Keratinocyte (primary cell): ENCODE data around the gene MED27. TPM values are rescaled to one million over a fixed set of nuclear protein-coding genes. Genes with fewer than 3 reads are reported as not detected.

ENCODE experiments used
- DNase-seq: peaks from one replicate; pipeline ENCODE4 v3.0.0-alpha.2; 2011; ENCODE audit warnings: low read depth, missing footprints, low spot score
- FAIRE-seq: peaks from 2 replicates; lab custom pipeline; 2011; peaks lifted over from hg19 to GRCh38; lab: Jason Lieb, UNC
- H2AFZ ChIP-seq: 2 replicates; pipeline ENCODE4 v1.6.0; 2012; ENCODE audit warnings: low read length, control low read depth, inconsistent platforms; ENCODE audit not compliant: control insufficient read depth
- H3K27ac ChIP-seq: 2 replicates; pipeline ENCODE4 v1.5.1; 2011; ENCODE audit warnings: low read length; ENCODE audit not compliant: control insufficient read depth, insufficient read depth
- H3K27me3 ChIP-seq: 3 replicates; pipeline ENCODE4 v1.6.0; 2011; ENCODE audit warnings: low read length; ENCODE audit not compliant: control insufficient read depth, insufficient read depth; ENCODE audit errors: extremely low read depth
- H3K36me3 ChIP-seq, 2 experiments: 2 replicates in 1 of 2; 3 replicates in 1 of 2; pipeline ENCODE4 v1.5.1; 2011; ENCODE audit warnings: low read length in 2 of 2, mild to moderate bottlenecking in 1 of 2; ENCODE audit not compliant: control insufficient read depth in 2 of 2, insufficient read depth in 2 of 2; ENCODE audit errors: extremely low read depth in 1 of 2
- H3K4me1 ChIP-seq: 3 replicates; pipeline ENCODE4 v1.5.1; 2011; ENCODE audit warnings: low read length; ENCODE audit not compliant: control insufficient read depth, insufficient read depth; ENCODE audit errors: extremely low read depth
- H3K4me2 ChIP-seq: 3 replicates; pipeline ENCODE4 v1.6.0; 2011; ENCODE audit warnings: low read depth, low read length; ENCODE audit not compliant: control insufficient read depth, insufficient read depth; ENCODE audit errors: extremely low read depth
- H3K4me3 ChIP-seq, 3 experiments: fragments of 200-600 bp in 1 of 3; sonication (generic) in 1 of 3; 2 replicates in 2 of 3; 3 replicates in 1 of 3; pipeline ENCODE4 v1.5.1; 2011 to 2016; ENCODE audit warnings: low read length in 3 of 3, mild to moderate bottlenecking in 3 of 3, control low read depth in 2 of 3, inconsistent platforms in 1 of 3, low read depth in 1 of 3, mixed read lengths in 1 of 3, mixed run types in 1 of 3, moderate library complexity in 1 of 3; ENCODE audit not compliant: control insufficient read depth in 2 of 3, insufficient read depth in 2 of 3; ENCODE audit errors: extremely low read depth in 1 of 3
- H3K79me2 ChIP-seq: 2 replicates; pipeline ENCODE4 v1.6.0; 2012; ENCODE audit warnings: low read length; ENCODE audit not compliant: control insufficient read depth, insufficient read depth
- H3K9ac ChIP-seq: 3 replicates; pipeline ENCODE4 v1.6.0; 2011; ENCODE audit warnings: low read length; ENCODE audit not compliant: control insufficient read depth, insufficient read depth; ENCODE audit errors: extremely low read depth
- H3K9me1 ChIP-seq: 3 replicates; pipeline ENCODE4 v1.6.0; 2011; ENCODE audit warnings: low read length; ENCODE audit not compliant: control insufficient read depth, insufficient read depth; ENCODE audit errors: extremely low read depth
- H3K9me3 ChIP-seq: 2 replicates; pipeline ENCODE4 v1.5.1; 2012; ENCODE audit warnings: low read depth, low read length; ENCODE audit not compliant: control insufficient read depth
- H4K20me1 ChIP-seq: 3 replicates; pipeline ENCODE4 v1.6.0; 2011; ENCODE audit warnings: low read length; ENCODE audit not compliant: control insufficient read depth, insufficient read depth; ENCODE audit errors: extremely low read depth
- CTCF ChIP-seq, 3 experiments: IDR thresholded peaks in 1 of 3; conservative IDR thresholded peaks in 1 of 3; optimal IDR thresholded peaks in 1 of 3; 2 replicates in 2 of 3; 3 replicates in 1 of 3; pipeline versions ENCODE3 to v1.5.1; 2011; ENCODE audit warnings: low read length in 3 of 3, mild to moderate bottlenecking in 3 of 3, moderate library complexity in 2 of 3, control low read depth in 1 of 3, inconsistent platforms in 1 of 3; ENCODE audit not compliant: insufficient read depth in 2 of 3; ENCODE audit errors: extremely low read depth in 1 of 3
- EZH2 ChIP-seq: IDR thresholded peaks from one replicate; pipeline ENCODE4 v1.6.1; 2012; ENCODE audit warnings: inconsistent platforms, mild to moderate bottlenecking, low read length, moderate library complexity
- dilution Hi-C: fragments of 300-500 bp; cut with MboI; formaldehyde crosslinking; loops from one replicate; pipeline ENCODE4 v1.7.0; 2020; ENCODE audit warnings: low sequenced_read_pairs; ENCODE audit not compliant: extremely low pct_ligation_motif_present
- polyA plus RNA-seq, 5 experiments: library from polyadenylated mRNA; depleted of rRNA in 3 of 5; stranded (reverse) in 3 of 5; stranded (forward) in 1 of 5; unstranded in 1 of 5; fragments of >200 nt; gene quantifications; 1 replicate in 1 of 5; 2 replicates in 3 of 5; 3 replicates in 1 of 5; pipeline versions ENCODE4 v1.2.1 to v1.2.3, GENCODE V29; 2011 to 2012; ENCODE audit warnings: missing spikeins in 2 of 5, low read depth in 1 of 5, low replicate concordance in 1 of 5

MED27 gene
- polyA plus RNA-seq, 1 donor (not counting 4 experiments of a cell fraction or from before 2014, with no cell fraction given), result 39.0 TPM

DNA sequence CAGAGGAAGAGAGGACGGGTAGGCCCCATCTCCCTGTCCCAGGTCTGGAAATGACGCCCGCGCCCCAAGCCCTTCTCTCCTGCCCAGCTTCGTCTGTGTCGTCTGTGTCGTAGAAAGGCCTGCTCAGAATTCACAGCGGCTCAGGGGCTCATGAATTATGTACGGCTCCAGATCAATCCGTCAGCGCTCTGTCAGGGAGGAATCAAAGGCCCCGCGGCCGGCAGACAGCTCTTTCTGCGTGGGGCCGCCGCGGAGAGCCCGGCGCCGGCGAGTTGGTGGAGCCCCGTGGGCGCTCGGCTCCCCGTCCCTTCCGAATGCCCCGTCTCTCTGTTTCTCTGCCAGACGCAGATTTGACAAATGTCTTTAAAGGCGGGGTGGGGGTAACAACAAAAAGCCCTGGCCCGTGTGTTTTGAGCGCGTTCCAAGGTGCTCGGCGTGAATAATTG lies 255.9 kb downstream of the MED27 start:
- TF ChIP-seq EZH2 (no peak), CTCF (optimal IDR thresholded peaks at IDR 0.05 in 1 of 3, IDR thresholded peaks at IDR 0.05 in 1 of 3, conservative IDR thresholded peaks at IDR 0.05 in 1 of 3; ENCODE audit: extremely low read depth in 1 of 3, insufficient read depth in 2 of 3, low read length in 3 of 3) (no peak)

GRCh38 chr9:131818089-131818488 lies 261.6 kb downstream of the MED27 start:
- FAIRE-seq (no peak), DNase-seq (no peak)
- no peak overlapping the region for H3K27ac ChIP-seq
- no peaks in the 10 kb centered on the region for H3K79me2 ChIP-seq
- dilution Hi-C loops, result loop anchor here (25.0 kb wide), 1 partner anchor 344 kb away; the partner anchor contains the start of gene NTNG2
- no peak overlapping the region for H3K9ac ChIP-seq
- no peaks in the 10 kb centered on the region for H3K36me3 ChIP-seq
- H3K4me1 ChIP-seq, result no peaks in the 10 kb centered on the region
- H2AFZ ChIP-seq, result no peak overlapping the region
- H3K4me3 ChIP-seq, result no peak overlapping the region
- H3K4me2 ChIP-seq, result no peak overlapping the region
- H3K9me3 ChIP-seq, result no peaks in the 10 kb centered on the region
- no peaks in the 10 kb centered on the region for H4K20me1 ChIP-seq
- no peaks in the 10 kb centered on the region for H3K9me1 ChIP-seq
- no peak for TF ChIP-seq CTCF (optimal IDR thresholded peaks at IDR 0.05 in 1 of 3, IDR thresholded peaks at IDR 0.05 in 1 of 3, conservative IDR thresholded peaks at IDR 0.05 in 1 of 3; ENCODE audit: extremely low read depth in 1 of 3, insufficient read depth in 2 of 3, low read length in 3 of 3)
- TF ChIP-seq EZH2, result no peak
- H3K27me3 ChIP-seq, result peaks cover 28% of the 10 kb centered on the region

More for the DNA sequence above, 255.9 kb downstream of the MED27 start:
- Histone ChIP-seq H3K9me1 (no peaks in the 10 kb centered on the region), H3K27ac (no peak overlapping the region), H4K20me1 (no peaks in the 10 kb centered on the region), H3K36me3 (no peaks in the 10 kb centered on the region), H2AFZ (no peak overlapping the region), H3K9me3 (no peaks in the 10 kb centered on the region), H3K4me2 (no peak overlapping the region), H3K4me1 (peaks cover 6% of the 10 kb centered on the region), H3K79me2 (no peaks in the 10 kb centered on the region), H3K4me3 (no peak overlapping the region), H3K27me3 (peaks cover 27% of the 10 kb centered on the region), H3K9ac (no peak overlapping the region)
- FAIRE-seq (no peak), DNase-seq (no peak)
- dilution Hi-C loops, result loop anchor here (25.0 kb wide), 1 partner anchor 339 kb away; the partner anchor contains the start of gene NTNG2
